Calu3 (cell line): Measurements from ENCODE around the gene GNG8. TPM values are rescaled to one million over a fixed set of nuclear protein-coding genes. Genes with fewer than 3 reads are reported as not detected.

ENCODE experiments used
- BruUV-seq: library from RNA; stranded (reverse); fragments of 400-500 nt; replicated peaks from 2 replicates; lab custom pipeline; 2021; lab: Mats Ljungman, UMichigan
- CTCF ChIA-PET: fragments of 300-600 bp; sonication (Branson Sonifier 250); formaldehyde crosslinking; loops from one replicate; lab custom pipeline; 2022; ENCODE audit warnings: antibody characterized with exemption; lab: Charles Lee
- DNase-seq: peaks from one replicate; pipeline ENCODE4 v3.0.0; 2022
- H3K27ac Mint-ChIP-seq: one replicate; pipeline ENCODE4 v1.8.0; 2022; ENCODE audit warnings: mixed read lengths; ENCODE audit not compliant: unreplicated experiment
- H3K27me3 Mint-ChIP-seq: one replicate; pipeline ENCODE4 v1.8.0; 2022; ENCODE audit warnings: mixed read lengths; ENCODE audit not compliant: unreplicated experiment
- H3K36me3 Mint-ChIP-seq: one replicate; pipeline ENCODE4 v1.8.0; 2022; ENCODE audit warnings: mild to moderate bottlenecking, moderate library complexity, mixed read lengths; ENCODE audit not compliant: insufficient read depth, unreplicated experiment
- H3K4me1 Mint-ChIP-seq: one replicate; pipeline ENCODE4 v1.8.0; 2022; ENCODE audit warnings: mild to moderate bottlenecking, low read depth, mixed read lengths; ENCODE audit not compliant: unreplicated experiment
- H3K4me3 Mint-ChIP-seq: one replicate; pipeline ENCODE4 v1.8.0; 2022; ENCODE audit warnings: mild to moderate bottlenecking, low read depth, moderate library complexity, mixed read lengths; ENCODE audit not compliant: unreplicated experiment
- H3K9me3 Mint-ChIP-seq: one replicate; pipeline ENCODE4 v1.8.0; 2022; ENCODE audit warnings: low read depth, mixed read lengths; ENCODE audit not compliant: unreplicated experiment
- intact Hi-C: fragments of 100-400 bp; cut with micrococcal nuclease; formaldehyde crosslinking; loops from one replicate; pipeline ENCODE4 v1.10.0; 2022; ENCODE audit not compliant: unreplicated experiment
- total RNA-seq: library from RNA; stranded (reverse); gene quantifications from 2 replicates; pipeline ENCODE4 v1.2.3, GENCODE V29; 2022
- TF ChIP-seq, protein P1 (sequence below): fragments of 200-600 bp; IDR thresholded peaks from one replicate; pipeline ENCODE4 v1.8.0; 2022; ENCODE audit warnings: antibody characterized with exemption; ENCODE audit not compliant: unreplicated experiment

The GNG8 gene
- total RNA-seq, 1 experiment from 2014 or later, result not detected

DNA sequence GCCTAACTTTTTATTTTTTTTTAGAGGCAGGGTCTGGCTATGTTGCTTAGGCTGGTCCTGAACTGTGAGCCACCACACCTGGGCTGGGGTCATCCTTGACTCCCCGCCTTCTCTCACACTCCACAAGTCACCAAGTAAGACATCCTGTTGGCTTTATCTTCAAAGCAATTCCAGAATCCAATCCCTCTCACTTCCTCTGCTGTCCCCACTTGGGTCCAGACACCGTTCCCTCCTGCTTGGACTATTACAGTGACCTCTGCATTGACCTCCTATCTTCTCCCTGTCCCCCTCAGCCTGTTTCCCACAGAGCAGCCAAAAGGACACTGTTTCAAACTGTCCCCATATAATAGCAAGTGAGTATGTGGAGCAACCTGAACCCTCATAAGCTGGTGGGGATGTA is 4.7 kb upstream of the GNG8 start:
- TF ChIP-seq, protein P1, sequence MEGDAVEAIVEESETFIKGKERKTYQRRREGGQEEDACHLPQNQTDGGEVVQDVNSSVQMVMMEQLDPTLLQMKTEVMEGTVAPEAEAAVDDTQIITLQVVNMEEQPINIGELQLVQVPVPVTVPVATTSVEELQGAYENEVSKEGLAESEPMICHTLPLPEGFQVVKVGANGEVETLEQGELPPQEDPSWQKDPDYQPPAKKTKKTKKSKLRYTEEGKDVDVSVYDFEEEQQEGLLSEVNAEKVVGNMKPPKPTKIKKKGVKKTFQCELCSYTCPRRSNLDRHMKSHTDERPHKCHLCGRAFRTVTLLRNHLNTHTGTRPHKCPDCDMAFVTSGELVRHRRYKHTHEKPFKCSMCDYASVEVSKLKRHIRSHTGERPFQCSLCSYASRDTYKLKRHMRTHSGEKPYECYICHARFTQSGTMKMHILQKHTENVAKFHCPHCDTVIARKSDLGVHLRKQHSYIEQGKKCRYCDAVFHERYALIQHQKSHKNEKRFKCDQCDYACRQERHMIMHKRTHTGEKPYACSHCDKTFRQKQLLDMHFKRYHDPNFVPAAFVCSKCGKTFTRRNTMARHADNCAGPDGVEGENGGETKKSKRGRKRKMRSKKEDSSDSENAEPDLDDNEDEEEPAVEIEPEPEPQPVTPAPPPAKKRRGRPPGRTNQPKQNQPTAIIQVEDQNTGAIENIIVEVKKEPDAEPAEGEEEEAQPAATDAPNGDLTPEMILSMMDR, result no peak
- Mint-ChIP-seq H3K36me3 (no peaks in the 10 kb centered on the region), H3K27me3 (peaks cover 42% of the 10 kb centered on the region), H3K4me1 (no peaks in the 10 kb centered on the region), H3K4me3 (peak overlapping the region; percentile 21), H3K27ac (no peak overlapping the region), H3K9me3 (no peaks in the 10 kb centered on the region)
- no TSS peak for BruUV-seq
- CTCF ChIA-PET, result no interaction called here
- DNase-seq, result no peak
- intact Hi-C loops, result no loop called here

DNA sequence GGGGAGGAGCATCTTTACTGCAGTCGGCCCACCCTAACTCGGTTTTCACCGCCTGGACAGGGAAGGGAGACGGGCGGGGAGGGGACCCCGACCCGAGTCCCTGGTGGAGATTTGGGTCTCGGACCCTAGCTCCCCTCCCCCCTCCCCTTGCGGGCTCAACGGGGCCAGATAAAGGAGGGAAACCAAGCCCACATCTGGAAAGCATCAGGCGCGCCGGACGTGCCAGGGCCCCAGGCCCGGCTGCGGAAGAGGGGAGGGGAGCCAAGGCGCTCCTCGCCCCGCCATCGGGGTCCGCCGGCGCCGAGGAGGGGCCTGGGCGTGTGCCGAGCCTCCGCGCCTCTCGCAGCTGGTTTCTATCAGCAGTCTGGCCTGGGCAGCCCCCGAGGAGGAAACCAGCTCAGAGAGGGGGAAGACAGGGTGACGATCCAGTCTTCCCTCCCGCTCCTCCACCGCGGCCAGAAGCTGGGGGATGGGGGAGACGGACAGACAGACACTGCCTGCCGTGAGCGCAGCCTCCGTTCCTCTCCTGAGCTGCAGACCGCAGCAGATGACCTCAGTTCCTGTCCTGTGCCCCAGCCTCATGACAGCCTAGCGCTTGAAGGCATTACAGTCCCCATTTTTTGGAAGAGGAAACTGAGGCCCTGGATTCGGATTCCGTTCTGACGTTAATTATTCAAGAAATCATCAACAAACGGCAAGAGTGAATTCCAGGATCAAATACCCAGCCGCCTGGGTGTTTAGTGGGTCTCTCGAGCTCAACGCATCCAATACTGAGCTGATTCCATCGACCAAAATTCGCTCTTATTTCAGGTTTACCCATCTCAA is 3.6 kb upstream of the GNG8 start:
- CTCF ChIA-PET, result interaction anchor here (0.5 kb wide), 2 partner anchors 75 to 650 kb away, joined by 3 read pairs; no protein-coding TSS in a partner anchor
- TF ChIP-seq, protein P1, result no peak
- Mint-ChIP-seq H3K4me1 (no peaks in the 10 kb centered on the region), H3K27ac (no peak overlapping the region), H3K4me3 (no peak overlapping the region), H3K27me3 (peaks cover 32% of the 10 kb centered on the region), H3K9me3 (no peaks in the 10 kb centered on the region), H3K36me3 (no peaks in the 10 kb centered on the region)
- no TSS peak for BruUV-seq
- no peak for DNase-seq
- intact Hi-C loops, result no loop called here

DNA sequence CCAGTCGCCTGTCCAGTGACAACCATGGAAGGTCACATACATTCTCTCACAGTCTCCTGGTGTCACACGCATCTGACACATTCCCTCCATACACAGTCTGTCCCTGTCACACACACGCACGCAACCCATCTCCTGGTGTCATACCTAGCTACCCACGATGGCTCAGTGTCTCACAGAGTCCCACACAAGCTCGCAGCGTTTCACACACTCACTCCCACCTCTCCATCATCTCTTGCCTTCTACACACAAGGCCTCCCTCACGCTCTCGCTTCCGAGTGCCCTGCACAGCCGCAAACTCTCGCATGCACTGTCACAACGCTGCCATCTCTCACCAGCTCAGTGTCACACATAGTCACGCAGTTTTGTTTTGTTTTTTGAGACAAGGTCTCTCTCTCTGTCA is 1.2 kb upstream of the GNG8 start:
- CTCF ChIA-PET, result interaction anchor here (0.6 to 1.2 kb wide), 2 partner anchors 24 to 354 kb away, joined by 4 to 12 read pairs; partner anchors contain the start of gene DACT3
- Mint-ChIP-seq H3K27me3 (peaks cover 37% of the 10 kb centered on the region), H3K27ac (no peak overlapping the region), H3K9me3 (no peaks in the 10 kb centered on the region), H3K36me3 (no peaks in the 10 kb centered on the region), H3K4me3 (no peak overlapping the region), H3K4me1 (peaks cover 10% of the 10 kb centered on the region)
- BruUV-seq, result no TSS peak
- TF ChIP-seq, protein P1, result no peak
- intact Hi-C loops, result no loop called here
- DNase-seq, result no peak

DNA sequence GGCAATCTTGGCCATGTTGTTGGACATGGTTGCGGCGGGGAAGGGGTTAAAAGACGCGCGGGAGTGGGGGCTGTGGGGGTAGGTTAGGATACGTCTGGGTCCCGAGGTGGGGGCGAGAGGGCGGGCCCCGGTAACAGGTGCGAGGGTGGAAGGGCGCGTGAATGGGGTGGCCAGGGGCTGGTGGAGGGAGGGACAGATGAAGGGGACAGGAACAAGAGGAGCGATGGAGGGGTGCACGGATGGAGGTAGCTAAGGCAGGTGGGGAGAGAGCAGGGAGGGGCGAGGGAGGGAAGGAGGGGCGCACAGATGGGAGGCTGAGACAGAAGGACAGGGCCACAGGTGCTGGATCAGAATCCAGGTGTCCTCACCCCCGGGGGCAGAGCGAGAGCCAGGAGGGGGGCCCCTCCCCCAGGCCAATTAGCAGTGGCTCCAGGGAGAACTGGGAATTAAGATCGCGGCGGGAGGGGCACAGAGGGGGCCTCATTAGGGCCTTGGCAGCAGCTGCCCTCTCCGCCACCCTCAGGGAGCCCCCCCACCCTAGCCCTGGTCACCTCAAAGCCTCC is 1.3 kb downstream of the GNG8 start:
- peaks cover 42% of the 10 kb centered on the region for H3K27me3 Mint-ChIP-seq
- TF ChIP-seq, protein P1, result no peak
- H3K4me3 Mint-ChIP-seq, result no peak overlapping the region
- H3K27ac Mint-ChIP-seq, result no peak overlapping the region
- H3K36me3 Mint-ChIP-seq, result no peaks in the 10 kb centered on the region
- peaks cover 10% of the 10 kb centered on the region for H3K4me1 Mint-ChIP-seq
- BruUV-seq, result no TSS peak
- H3K9me3 Mint-ChIP-seq, result no peaks in the 10 kb centered on the region
- DNase-seq, result peak; percentile 16
- intact Hi-C loops, result no loop called here
- CTCF ChIA-PET, result interaction anchor here (1.0 kb wide), 1 partner anchor 21 kb away, joined by 3 read pairs; no protein-coding TSS in a partner anchor
